Measurements from ENCODE around the gene ADSS2. TPM values are rescaled to one million over a fixed set of nuclear protein-coding genes. Genes with fewer than 3 reads are reported as not detected.

The ADSS2 gene
- 56.9 and 57.5 TPM in 2 replicates for total RNA-seq

GRCh38 chr1:244451539-244451950, at the start of gene ADSS2:
TSS of gene ADSS2 (minus strand) at chr1:244451909. CDS start at chr1:244451817, 92 bp downstream.

GRCh38 chr1:244461245-244462071, 9.7 kb upstream of the ADSS2 start, which contains the start of gene CATSPERE:
TSS of gene CATSPERE (plus strand) at chr1:244461273. CDS start at chr1:244461430, 157 bp downstream.

Other genes starting within 250 kb of the ADSS2 start
- gene CATSPERE, start 9.4 kb upstream of the ADSS2 start, total RNA-seq = 0.38 and 1.7 TPM in 2 replicates
- gene DESI2, start 201.2 kb upstream of the ADSS2 start, total RNA-seq = 40.6 and 42.0 TPM in 2 replicates

All from regular cardiac myocyte (primary cell).